K562 (cell line): ENCODE measurements around the gene SLC11A1. TPM values are rescaled to one million over a fixed set of nuclear protein-coding genes. Genes with fewer than 3 reads are reported as not detected.
A peak's percentile ranks its signal among the peaks of the same experiment; 100 is the strongest.

ENCODE experiments used
- CEBPG ChIP-seq, 3 experiments: fragments of 200-800 bp in 1 of 3; sonication (Bioruptor generic) in 1 of 3; sonication (generic) in 1 of 3; formaldehyde crosslinking in 1 of 3; IDR thresholded peaks in 2 of 3; conservative IDR thresholded peaks in 1 of 3; 2 replicates each; pipeline versions ENCODE4 v1.6.1 to v1.8.0; 2016 to 2022; ENCODE audit warnings: missing compliant biosample characterization in 2 of 3, missing genetic modification characterization in 2 of 3, mild to moderate bottlenecking in 1 of 3, missing genetic modification reagents in 1 of 3
- KLF1 ChIP-seq: fragments of 450-650 bp; IDR thresholded peaks from 2 replicates; pipeline ENCODE4 v1.6.1; 2016; ENCODE audit warnings: missing genetic modification characterization, missing compliant biosample characterization
- NCOA4 ChIP-seq: fragments of 450-650 bp; IDR thresholded peaks from 2 replicates; pipeline ENCODE4 v1.6.1; 2018; ENCODE audit warnings: mild to moderate bottlenecking; ENCODE audit not compliant: partially characterized antibody
- NONO ChIP-seq, 2 experiments: fragments of 200-400 bp in 1 of 2; fragments of 450-650 bp in 1 of 2; formaldehyde crosslinking in 1 of 2; IDR thresholded peaks; 2 replicates each; pipeline ENCODE4 v1.6.1; 2017; ENCODE audit warnings: low read depth in 2 of 2, mild to moderate bottlenecking in 2 of 2, moderate library complexity in 2 of 2, low read length in 1 of 2
- NRF1 ChIP-seq, 2 experiments: fragments of 450-650 bp; IDR thresholded peaks in 1 of 2; conservative IDR thresholded peaks in 1 of 2; 2 replicates each; pipeline ENCODE4 v1.6.1; 2014; ENCODE audit warnings: mild to moderate bottlenecking in 2 of 2
- POLR2B ChIP-seq: fragments of 450-650 bp; IDR thresholded peaks from 2 replicates; pipeline ENCODE4 v1.6.1; 2018; ENCODE audit warnings: low read depth; ENCODE audit not compliant: partially characterized antibody
- PRPF4 ChIP-seq: fragments of 200-400 bp; formaldehyde crosslinking; IDR thresholded peaks from one replicate; pipeline ENCODE4 v1.6.1; 2017; ENCODE audit warnings: low read length, low read depth, mild to moderate bottlenecking; ENCODE audit not compliant: insufficient read depth, poor library complexity, severe bottlenecking
- RBM22 ChIP-seq: fragments of 200-400 bp; formaldehyde crosslinking; IDR thresholded peaks from 2 replicates; pipeline ENCODE4 v1.6.1; 2018; ENCODE audit warnings: low read length, low read depth; ENCODE audit not compliant: poor library complexity, severe bottlenecking
- SMARCA5 ChIP-seq: fragments of 450-650 bp; IDR thresholded peaks from 2 replicates; pipeline ENCODE4 v1.6.1; 2016
- SRF ChIP-seq, 2 experiments: fragments of 250-450, 450-650 bp in 1 of 2; sonication (Bioruptor Pico) in 1 of 2; sonication (generic) in 1 of 2; formaldehyde crosslinking; IDR thresholded peaks; 2 replicates each; pipeline versions ENCODE4 v1.5.0 to v1.5.1; 2020 to 2022; ENCODE audit warnings: mild to moderate bottlenecking in 1 of 2, missing genetic modification reagents in 1 of 2
- ZNF143 ChIP-seq: sonication (generic); formaldehyde crosslinking; IDR thresholded peaks from 2 replicates; pipeline ENCODE4 v1.9.0; 2022; ENCODE audit warnings: mild to moderate bottlenecking, missing genetic modification reagents
- ZNF583 ChIP-seq: fragments of 250-450 bp; sonication (Bioruptor Pico); IDR thresholded peaks from 2 replicates; pipeline ENCODE4 v1.4.0; 2020
- ZNF668 ChIP-seq: fragments of 250-450 bp; sonication (Bioruptor Pico); IDR thresholded peaks from 2 replicates; pipeline ENCODE4 v1.8.0; 2022; ENCODE audit warnings: mild to moderate bottlenecking, inconsistent platforms
- polyA plus RNA-seq, 8 experiments: library from polyadenylated mRNA; depleted of rRNA in 4 of 8; stranded (reverse) in 5 of 8; unstranded in 3 of 8; fragments of >200 nt; fragmentation: Nextera tagmentation in 2 of 8; fragmentation: Illumina TruSeq in 1 of 8; extraction: Ambion mirVana in 2 of 8; extraction: Trizol in 1 of 8; gene quantifications; 2 replicates each; pipeline versions ENCODE4 v1.2.1 to v1.2.3, GENCODE V29; 2011 to 2014; ENCODE audit warnings: inconsistent platforms in 1 of 8, missing spikeins in 1 of 8
- total RNA-seq, 7 experiments: library from RNA; depleted of rRNA in 6 of 7; stranded (reverse); fragments of >200 nt in 6 of 7; fragmentation: Illumina TruSeq in 2 of 7; extraction: Trizol in 2 of 7; gene quantifications; 2 replicates each; pipeline versions ENCODE4 v1.2.1 to v1.2.3, GENCODE V29; 2011 to 2021; ENCODE audit warnings: low replicate concordance in 1 of 7
- TF ChIP-seq, protein P1 (sequence below): sonication (generic); formaldehyde crosslinking; IDR thresholded peaks from 2 replicates; pipeline ENCODE4 v1.9.0; 2022; ENCODE audit warnings: mild to moderate bottlenecking, missing genetic modification reagents
- TF ChIP-seq, protein P2 (sequence below): fragments of 450-650 bp; IDR thresholded peaks from 2 replicates; pipeline ENCODE4 v1.6.1; 2017; ENCODE audit warnings: antibody characterized with exemption, mild to moderate bottlenecking
- TF ChIP-seq, protein P3 (sequence below): sonication (generic); formaldehyde crosslinking; IDR thresholded peaks from 2 replicates; pipeline ENCODE4 v1.8.0; 2023; ENCODE audit warnings: mild to moderate bottlenecking, missing genetic modification reagents
- TF ChIP-seq, protein P4 (sequence below): fragments of 450-650 bp; formaldehyde crosslinking; IDR thresholded peaks from 2 replicates; pipeline ENCODE4 v1.4.0; 2022; ENCODE audit warnings: missing genetic modification characterization
- TF ChIP-seq, protein P5 (sequence below): fragments of 200-800 bp; sonication (Bioruptor generic); IDR thresholded peaks from 2 replicates; pipeline ENCODE4 v1.6.1; 2017; ENCODE audit warnings: missing genetic modification characterization, missing compliant biosample characterization

SLC11A1 gene
- total and polyA plus RNA-seq, 9 of the 15 experiments (the other 6 are each of a cell fraction or from before 2014, with no cell fraction given) = 0.35 to 1.6 (median 0.65) TPM

DNA sequence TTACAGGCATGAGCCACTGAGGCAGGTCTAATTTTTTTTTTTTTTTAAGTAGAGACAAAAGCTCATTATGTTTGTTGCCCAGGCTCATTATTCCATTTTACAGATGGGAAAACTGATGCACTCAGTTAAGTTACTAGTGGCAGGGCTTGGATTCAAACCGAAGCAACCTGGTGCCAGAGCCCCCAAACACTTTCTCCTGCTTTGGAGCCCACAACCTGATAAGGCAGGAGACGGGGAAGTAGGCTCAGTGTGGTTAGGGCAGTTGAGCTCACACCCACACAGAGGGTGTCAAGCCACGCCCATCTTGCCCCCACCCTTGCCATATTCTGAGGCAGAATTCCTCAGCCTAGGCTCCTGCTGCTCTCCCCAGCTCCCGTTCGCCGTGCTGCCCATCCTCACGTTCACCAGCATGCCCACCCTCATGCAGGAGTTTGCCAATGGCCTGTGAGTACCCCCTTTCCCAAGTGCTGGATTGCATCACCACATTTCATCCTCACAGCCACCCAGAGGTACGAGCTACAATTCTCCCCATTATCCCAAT is 11.7 kb downstream of the SLC11A1 start (continued):
- TF ChIP-seq, protein P1, sequence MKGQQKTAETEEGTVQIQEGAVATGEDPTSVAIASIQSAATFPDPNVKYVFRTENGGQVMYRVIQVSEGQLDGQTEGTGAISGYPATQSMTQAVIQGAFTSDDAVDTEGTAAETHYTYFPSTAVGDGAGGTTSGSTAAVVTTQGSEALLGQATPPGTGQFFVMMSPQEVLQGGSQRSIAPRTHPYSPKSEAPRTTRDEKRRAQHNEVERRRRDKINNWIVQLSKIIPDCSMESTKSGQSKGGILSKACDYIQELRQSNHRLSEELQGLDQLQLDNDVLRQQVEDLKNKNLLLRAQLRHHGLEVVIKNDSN (CRISPR knock-in tag) = no peak
- TF ChIP-seq, protein P2, sequence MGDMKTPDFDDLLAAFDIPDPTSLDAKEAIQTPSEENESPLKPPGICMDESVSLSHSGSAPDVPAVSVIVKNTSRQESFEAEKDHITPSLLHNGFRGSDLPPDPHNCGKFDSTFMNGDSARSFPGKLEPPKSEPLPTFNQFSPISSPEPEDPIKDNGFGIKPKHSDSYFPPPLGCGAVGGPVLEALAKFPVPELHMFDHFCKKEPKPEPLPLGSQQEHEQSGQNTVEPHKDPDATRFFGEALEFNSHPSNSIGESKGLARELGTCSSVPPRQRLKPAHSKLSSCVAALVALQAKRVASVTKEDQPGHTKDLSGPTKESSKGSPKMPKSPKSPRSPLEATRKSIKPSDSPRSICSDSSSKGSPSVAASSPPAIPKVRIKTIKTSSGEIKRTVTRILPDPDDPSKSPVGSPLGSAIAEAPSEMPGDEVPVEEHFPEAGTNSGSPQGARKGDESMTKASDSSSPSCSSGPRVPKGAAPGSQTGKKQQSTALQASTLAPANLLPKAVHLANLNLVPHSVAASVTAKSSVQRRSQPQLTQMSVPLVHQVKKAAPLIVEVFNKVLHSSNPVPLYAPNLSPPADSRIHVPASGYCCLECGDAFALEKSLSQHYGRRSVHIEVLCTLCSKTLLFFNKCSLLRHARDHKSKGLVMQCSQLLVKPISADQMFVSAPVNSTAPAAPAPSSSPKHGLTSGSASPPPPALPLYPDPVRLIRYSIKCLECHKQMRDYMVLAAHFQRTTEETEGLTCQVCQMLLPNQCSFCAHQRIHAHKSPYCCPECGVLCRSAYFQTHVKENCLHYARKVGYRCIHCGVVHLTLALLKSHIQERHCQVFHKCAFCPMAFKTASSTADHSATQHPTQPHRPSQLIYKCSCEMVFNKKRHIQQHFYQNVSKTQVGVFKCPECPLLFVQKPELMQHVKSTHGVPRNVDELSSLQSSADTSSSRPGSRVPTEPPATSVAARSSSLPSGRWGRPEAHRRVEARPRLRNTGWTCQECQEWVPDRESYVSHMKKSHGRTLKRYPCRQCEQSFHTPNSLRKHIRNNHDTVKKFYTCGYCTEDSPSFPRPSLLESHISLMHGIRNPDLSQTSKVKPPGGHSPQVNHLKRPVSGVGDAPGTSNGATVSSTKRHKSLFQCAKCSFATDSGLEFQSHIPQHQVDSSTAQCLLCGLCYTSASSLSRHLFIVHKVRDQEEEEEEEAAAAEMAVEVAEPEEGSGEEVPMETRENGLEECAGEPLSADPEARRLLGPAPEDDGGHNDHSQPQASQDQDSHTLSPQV = no peak
- no peak for TF ChIP-seq ZNF583 (CRISPR knock-in tag)
- peak; percentile 89 for TF ChIP-seq CEBPG (CRISPR knock-in tag; IDR thresholded peaks at IDR 0.05)
- TF ChIP-seq CEBPG (tag; conservative IDR thresholded peaks at IDR 0.05 in 1 of 2, IDR thresholded peaks at IDR 0.05 in 1 of 2) = peak; percentile 70 to 77
- TF ChIP-seq NCOA4 = no peak
- no peak for TF ChIP-seq PRPF4
- TF ChIP-seq SMARCA5 = peak; percentile 10; the same call in 1 of the 2 replicates
- TF ChIP-seq, protein P3, sequence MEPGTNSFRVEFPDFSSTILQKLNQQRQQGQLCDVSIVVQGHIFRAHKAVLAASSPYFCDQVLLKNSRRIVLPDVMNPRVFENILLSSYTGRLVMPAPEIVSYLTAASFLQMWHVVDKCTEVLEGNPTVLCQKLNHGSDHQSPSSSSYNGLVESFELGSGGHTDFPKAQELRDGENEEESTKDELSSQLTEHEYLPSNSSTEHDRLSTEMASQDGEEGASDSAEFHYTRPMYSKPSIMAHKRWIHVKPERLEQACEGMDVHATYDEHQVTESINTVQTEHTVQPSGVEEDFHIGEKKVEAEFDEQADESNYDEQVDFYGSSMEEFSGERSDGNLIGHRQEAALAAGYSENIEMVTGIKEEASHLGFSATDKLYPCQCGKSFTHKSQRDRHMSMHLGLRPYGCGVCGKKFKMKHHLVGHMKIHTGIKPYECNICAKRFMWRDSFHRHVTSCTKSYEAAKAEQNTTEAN (CRISPR knock-in tag) = no peak
- TF ChIP-seq KLF1 (tag) = no peak
- peak; percentile 31 to 32; a peak in 2 of 4 replicates for TF ChIP-seq NRF1 (conservative IDR thresholded peaks at IDR 0.05 in 1 of 2, IDR thresholded peaks at IDR 0.05 in 1 of 2)
- no peak for TF ChIP-seq ZNF143 (CRISPR knock-in tag)
- TF ChIP-seq RBM22 = no peak
- TF ChIP-seq, protein P4, sequence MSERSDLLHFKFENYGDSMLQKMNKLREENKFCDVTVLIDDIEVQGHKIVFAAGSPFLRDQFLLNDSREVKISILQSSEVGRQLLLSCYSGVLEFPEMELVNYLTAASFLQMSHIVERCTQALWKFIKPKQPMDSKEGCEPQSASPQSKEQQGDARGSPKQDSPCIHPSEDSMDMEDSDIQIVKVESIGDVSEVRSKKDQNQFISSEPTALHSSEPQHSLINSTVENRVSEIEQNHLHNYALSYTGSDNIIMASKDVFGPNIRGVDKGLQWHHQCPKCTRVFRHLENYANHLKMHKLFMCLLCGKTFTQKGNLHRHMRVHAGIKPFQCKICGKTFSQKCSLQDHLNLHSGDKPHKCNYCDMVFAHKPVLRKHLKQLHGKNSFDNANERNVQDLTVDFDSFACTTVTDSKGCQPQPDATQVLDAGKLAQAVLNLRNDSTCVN (CRISPR knock-in tag) = no peak
- peak; percentile 54 for TF ChIP-seq POLR2B
- TF ChIP-seq SRF (CRISPR knock-in tag; IDR thresholded peaks at IDR 0.05) = 0 out of 4 replicates have a peak, but pooled peaks of 1 of the 2 experiments have one; percentile 31
- TF ChIP-seq, protein P5, sequence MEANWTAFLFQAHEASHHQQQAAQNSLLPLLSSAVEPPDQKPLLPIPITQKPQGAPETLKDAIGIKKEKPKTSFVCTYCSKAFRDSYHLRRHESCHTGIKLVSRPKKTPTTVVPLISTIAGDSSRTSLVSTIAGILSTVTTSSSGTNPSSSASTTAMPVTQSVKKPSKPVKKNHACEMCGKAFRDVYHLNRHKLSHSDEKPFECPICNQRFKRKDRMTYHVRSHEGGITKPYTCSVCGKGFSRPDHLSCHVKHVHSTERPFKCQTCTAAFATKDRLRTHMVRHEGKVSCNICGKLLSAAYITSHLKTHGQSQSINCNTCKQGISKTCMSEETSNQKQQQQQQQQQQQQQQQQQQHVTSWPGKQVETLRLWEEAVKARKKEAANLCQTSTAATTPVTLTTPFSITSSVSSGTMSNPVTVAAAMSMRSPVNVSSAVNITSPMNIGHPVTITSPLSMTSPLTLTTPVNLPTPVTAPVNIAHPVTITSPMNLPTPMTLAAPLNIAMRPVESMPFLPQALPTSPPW (CRISPR knock-in tag) = peak; percentile 46; the same call in 1 of the 2 replicates
- TF ChIP-seq NONO (IDR thresholded peaks at IDR 0.05; ENCODE audit: low read depth in 2 of 2, low read length in 1 of 2) = no peak
- TF ChIP-seq ZNF668 (CRISPR knock-in tag) = no peak
